Suppressor macrophage treated with lipopolysaccharide for 4 hours (primary cell): ENCODE data around the gene PYY.
A peak's percentile ranks its signal among the peaks of the same experiment; 100 is the strongest.
"Not testable (repeated sequence)": the region's sequence is repeated elsewhere in the genome, so short reads cannot be mapped to it uniquely, and the experiment has no call there.

ENCODE experiments used
- DNase-seq: peaks from one replicate; pipeline ENCODE4 v3.0.0-alpha.2; 2020

The PYY gene

GRCh38 chr17:43942051-43942685 lies 11.6 kb downstream of the PYY start, which contains the start of gene PPY:
Gene PPY (minus strand): TSS chr17:43942476. CDS start chr17:43941654, 822 bp downstream.
- no peak for DNase-seq

GRCh38 chr17:43940630-43941029 lies 13.1 kb downstream of the PYY start:
- DNase-seq, result peak; percentile 18

GRCh38 chr17:43939886-43940285 lies 13.9 kb downstream of the PYY start:
- DNase-seq, result no peak

GRCh38 chr17:43939452-43939851 lies 14.3 kb downstream of the PYY start:
- not testable (repeated sequence) for DNase-seq

- no peak for DNase-seq
Observed at GRCh38 chr17:43938838-43939182, 14.9 kb downstream of the PYY start.

GRCh38 chr17:43936434-43936833 lies 17.3 kb downstream of the PYY start:
- no peak for DNase-seq

- no peak for DNase-seq
Observed at GRCh38 chr17:43935926-43936261, 17.8 kb downstream of the PYY start.

- no peak for DNase-seq
Observed at GRCh38 chr17:43935204-43935925, 18.4 kb downstream of the PYY start.

- no peak for DNase-seq
Observed at GRCh38 chr17:43932923-43933322, 20.8 kb downstream of the PYY start.

- no peak for DNase-seq
Observed at GRCh38 chr17:43932357-43932756, 21.4 kb downstream of the PYY start.

- no peak for DNase-seq
Observed at GRCh38 chr17:43931062-43931571, 22.6 kb downstream of the PYY start.

GRCh38 chr17:43928609-43929008 lies 25.1 kb downstream of the PYY start:
- DNase-seq, result no peak

- DNase-seq, result peak; percentile 31
Observed at GRCh38 chr17:43927929-43928328, 25.8 kb downstream of the PYY start.

- no peak for DNase-seq
Observed at GRCh38 chr17:43927060-43927864, 26.5 kb downstream of the PYY start.

- DNase-seq, result no peak
Observed at GRCh38 chr17:43924558-43924957, 29.2 kb downstream of the PYY start.

GRCh38 chr17:43920500-43921095 lies 33.1 kb downstream of the PYY start:
- no peak for DNase-seq

GRCh38 chr17:43918026-43918389 lies 35.7 kb downstream of the PYY start:
- DNase-seq, result no peak

GRCh38 chr17:43917348-43918025 lies 36.3 kb downstream of the PYY start:
- DNase-seq, result peak; percentile 52

GRCh38 chr17:43917016-43917347 lies 36.8 kb downstream of the PYY start:
- DNase-seq, result no peak

- DNase-seq, result no peak
Observed at GRCh38 chr17:43916385-43916784, 37.4 kb downstream of the PYY start.

- DNase-seq, result no peak
Observed at GRCh38 chr17:43915559-43915958, 38.2 kb downstream of the PYY start.

GRCh38 chr17:43914451-43914850 lies 39.3 kb downstream of the PYY start:
- no peak for DNase-seq

- DNase-seq, result no peak
Observed at GRCh38 chr17:43913584-43913983, 40.2 kb downstream of the PYY start.
